Skeletal muscle cell (primary cell): ENCODE data around the gene ZBTB45.
"Not testable (repeated sequence)": the region's sequence is repeated elsewhere in the genome, so short reads cannot be mapped to it uniquely, and the experiment has no call there.

Experiments
- DNase-seq: peaks from one replicate; pipeline ENCODE4 v3.0.0-alpha.2; 2010; ENCODE audit warnings: low read depth
- H3K4me3 ChIP-seq: 2 replicates; pipeline ENCODE4 v1.5.1; 2011; ENCODE audit warnings: low read depth, mild to moderate bottlenecking, control low read depth, low read length, moderate library complexity

The ZBTB45 gene

DNA sequence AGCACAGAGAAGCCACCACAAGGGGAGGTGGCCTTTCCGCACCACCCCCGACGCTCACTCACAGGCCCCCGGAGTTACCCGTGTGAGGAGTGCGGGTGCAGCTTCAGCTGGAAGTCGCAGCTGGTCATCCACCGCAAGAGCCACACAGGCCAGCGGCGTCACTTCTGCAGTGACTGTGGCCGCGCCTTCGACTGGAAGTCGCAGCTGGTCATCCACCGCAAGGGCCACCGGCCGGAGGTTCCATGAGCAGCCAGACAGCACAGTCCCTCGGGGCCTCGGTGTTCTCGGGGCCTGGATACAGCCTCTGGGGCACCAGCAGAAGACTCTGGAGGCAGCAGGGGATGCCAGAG lies 39.2 kb downstream of the ZBTB45 start:
- no peak for DNase-seq
- H3K4me3 ChIP-seq: no peak overlapping the region

DNA sequence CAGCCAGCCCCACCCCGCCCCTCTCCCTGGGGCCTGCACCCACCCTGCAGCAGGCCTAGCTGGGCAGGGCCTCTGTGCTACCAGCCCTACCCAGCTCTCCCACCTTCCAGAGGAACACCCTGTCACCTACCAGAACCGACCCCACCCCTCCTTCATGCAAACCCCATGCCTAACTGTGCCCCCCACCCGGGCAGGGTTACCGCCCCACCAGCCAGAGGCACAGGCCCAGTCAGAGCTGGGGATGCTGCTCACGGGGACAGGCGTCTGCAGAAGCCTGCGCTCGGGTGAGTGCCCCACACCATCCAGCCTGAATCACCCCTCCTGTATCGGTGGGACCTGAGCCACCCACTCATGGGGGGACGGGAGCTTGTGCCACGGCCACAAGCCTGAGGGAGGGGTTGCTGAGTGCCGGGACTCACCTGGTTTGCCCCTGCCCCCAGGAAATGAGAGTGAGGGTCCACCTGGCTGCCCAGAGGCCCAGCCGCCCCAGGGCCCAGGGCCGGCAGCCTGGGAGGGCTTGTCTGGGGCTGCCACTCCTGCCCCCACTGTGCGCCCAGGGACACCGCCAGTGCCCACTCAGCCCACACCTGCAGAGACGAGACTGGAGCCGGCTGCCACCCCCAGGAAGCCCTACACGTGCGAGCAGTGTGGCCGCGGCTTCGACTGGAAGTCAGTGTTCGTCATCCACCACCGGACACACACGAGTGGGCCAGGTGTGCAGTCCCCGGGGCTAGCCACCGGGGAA lies 39.7 kb downstream of the ZBTB45 start:
- no peak overlapping the region for H3K4me3 ChIP-seq
- no peak for DNase-seq

DNA sequence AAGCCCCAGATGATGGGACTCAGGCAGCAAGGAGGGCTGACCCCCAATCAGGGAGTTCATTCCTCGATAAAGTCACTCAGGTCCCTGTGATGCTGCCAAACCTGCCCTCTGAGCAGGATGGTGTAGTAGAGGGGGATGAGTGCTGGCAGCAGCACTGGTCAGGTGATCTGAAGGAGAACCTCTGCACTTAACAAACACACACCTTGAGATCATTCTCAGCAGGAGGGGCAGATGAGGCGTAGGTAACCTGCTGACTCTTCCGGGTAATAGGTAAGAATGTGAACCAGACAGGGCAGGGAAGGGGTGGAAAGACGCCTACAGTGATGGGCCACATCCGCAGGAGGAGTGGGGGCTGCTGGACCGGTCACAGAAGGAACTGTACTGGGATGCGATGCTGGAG lies 40.3 kb downstream of the ZBTB45 start:
- H3K4me3 ChIP-seq: no peak overlapping the region
- DNase-seq: no peak

DNA sequence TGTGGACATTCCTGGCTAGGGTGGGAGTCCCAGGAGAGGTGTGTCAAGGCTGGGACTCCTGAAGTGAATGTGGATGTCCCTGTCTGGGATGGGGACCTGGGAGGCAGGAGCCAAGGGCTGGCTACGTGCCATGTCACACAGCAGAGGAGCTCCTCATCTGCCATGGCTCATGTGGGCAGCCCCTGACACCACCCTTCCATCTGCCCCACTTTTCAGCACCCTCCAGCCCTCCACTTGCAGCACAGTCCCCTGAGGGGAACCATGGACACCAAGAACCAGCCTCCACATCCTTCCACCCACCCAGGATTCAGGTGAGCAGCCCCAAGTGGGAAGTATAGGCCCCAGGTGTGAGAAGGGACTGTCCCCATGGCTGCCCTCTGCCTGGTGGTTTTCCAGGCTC lies 41.7 kb downstream of the ZBTB45 start:
- no peak overlapping the region for H3K4me3 ChIP-seq
- no peak for DNase-seq

DNA sequence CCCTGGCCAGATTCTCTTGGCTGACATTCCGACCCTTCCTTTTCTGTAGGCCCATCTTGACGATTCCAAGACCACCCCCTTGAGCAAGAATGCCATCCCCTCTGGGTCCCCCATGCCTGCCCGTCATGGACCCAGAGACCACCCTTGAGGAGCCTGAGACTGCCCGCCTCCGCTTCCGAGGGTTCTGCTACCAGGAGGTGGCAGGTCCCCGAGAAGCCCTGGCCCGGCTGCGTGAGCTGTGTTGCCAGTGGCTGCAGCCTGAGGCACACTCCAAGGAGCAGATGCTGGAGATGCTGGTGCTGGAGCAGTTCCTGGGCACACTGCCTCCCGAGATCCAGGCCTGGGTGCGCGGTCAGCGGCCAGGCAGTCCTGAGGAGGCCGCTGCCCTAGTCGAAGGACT lies 42.5 kb downstream of the ZBTB45 start:
- DNase-seq: no peak
- peak overlapping the region; percentile 67 for H3K4me3 ChIP-seq

DNA sequence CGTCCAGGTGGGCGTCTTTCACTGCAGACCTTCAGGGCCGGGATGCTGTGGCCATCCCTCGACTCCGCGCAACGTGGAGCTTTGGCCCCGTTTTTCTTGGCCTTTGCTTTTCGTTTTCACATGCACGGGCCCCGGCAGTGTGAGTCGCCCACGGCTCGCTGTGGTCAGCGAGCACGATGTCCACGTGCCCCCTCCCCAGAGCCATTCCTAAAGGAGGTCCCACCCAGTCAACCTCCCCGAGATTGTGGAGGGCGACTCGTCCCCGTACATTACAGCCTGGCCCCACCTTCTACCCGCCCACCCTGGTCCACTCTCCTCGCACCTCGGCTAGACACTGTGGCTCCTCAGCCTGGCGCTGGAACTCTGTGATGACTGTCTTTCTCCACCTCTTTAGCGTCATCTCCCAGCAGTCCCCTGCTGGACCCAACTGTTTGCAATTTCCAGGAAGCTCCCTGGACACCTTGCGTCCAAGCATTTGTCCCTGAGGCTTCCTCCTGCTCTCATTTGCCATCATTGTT lies 43.1 kb downstream of the ZBTB45 start:
- H3K4me3 ChIP-seq: peak overlapping the region; percentile 67
- DNase-seq: no peak

DNA sequence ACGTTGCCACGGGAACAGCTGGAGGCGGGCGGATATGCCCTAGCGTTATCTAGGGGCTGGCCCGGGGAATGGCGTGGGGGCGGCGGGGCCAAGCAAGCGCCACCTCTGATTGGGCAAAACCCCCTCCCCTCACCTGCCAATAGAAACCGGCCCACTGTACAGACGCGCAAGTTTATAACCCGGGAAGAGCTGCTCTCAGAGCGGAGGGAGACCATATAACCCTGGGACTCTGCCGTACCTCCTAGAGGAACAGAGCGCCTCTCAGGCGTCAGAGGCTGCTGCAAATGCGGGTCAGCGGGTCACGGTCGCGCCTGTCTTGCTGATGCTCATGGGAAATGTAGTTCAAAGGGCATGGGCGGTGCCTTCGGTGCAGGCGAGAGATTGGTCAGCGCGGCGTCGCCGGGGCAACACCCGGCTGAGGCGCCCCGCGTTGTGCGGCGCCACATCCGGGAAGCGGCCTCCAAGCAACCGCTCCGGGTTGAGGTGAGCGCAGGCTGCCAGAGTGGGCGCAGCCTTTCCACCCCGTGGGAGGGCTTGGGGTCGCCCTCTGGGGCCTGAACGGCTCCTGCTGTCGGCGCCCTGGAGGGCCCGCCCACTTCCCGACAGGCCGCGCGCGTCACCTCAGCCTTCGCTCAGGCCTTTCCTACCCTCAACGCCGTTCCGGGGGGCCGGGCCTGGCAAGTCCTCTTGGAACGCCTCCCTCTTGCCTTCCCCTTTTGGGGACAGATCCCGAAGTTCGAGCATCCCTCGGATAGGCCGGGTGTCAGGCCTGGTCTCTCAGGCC lies 43.7 kb downstream of the ZBTB45 start, which contains the start of gene ZNF446:
ZNF446 (plus strand) TSS at position 639 of the 784 bp plus-strand sequence. CDS start 867 bp downstream, outside the sequence.
- peak within 1 kb of the TSS; percentile 67 for H3K4me3 ChIP-seq
- DNase-seq: peak; percentile 92

DNA sequence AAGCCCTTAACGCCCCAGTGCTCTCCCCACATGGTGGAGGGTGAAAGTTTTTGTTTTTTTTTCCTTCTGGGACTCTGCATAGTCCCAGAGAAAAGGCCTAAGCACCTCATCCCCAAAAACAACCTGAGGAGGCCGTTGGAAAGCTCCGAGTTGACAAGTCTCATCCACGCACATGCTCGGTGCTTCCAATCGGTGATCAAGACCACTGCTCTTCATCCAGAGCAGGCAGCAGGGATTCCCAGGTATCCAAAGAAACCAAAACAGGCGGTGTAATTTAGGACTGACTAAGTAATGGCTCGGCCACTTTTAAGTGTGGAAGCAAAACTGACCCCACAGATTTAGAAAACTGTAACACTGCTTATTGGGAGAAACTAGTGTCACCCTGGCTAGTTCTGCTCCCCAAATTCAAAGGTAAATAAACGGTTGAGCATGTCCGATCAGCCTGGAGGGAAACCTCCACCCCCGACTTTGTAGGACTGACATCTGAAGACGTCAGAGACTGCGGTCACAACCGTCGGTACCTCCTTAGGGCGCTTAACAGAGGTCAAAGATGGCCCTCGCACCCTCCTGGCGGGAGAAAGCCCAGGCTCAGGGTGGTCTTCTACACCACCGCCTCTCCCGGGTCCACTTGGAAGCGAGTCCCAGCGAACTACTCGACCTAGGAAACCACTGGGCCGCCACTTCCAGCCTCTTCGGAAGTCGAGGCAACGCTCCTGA lies 44.5 kb downstream of the ZBTB45 start:
- no peak for DNase-seq
- H3K4me3 ChIP-seq: peak overlapping the region; percentile 67

DNA sequence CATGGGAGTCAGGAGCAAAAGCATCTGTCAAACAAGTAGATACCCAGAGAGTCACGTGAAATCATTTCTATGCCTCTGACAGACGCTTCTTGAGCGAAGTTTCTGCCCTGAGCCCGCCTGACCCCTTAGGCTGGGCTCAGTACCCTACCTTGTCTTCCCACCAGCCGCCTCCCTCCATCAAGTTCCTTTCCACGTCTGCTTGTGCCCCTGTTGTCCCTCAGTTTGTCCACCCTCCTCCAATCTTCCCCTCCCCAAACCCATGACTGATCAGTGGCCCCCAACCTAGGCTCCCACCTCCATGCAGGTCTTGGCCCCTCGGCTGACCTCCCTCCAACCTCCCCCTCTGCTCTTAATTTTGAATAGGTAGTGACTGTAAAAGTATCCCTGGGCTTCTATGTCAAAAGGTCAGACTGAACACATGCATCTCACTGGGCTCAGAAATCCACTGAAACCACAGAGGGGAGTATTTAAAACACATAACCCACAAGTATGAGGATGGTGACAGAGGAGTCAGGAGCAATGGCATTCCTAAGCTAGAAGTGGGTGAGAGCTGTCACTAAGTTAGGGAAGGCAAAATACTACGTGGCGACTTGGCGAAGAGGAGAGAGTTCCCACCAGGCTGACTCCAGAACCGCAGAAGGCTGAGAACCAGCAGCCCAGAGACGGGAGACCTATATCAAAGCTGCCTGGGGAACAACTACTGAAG lies 45.2 kb downstream of the ZBTB45 start:
- DNase-seq: peak; percentile 31
- H3K4me3 ChIP-seq: no peak overlapping the region

DNA sequence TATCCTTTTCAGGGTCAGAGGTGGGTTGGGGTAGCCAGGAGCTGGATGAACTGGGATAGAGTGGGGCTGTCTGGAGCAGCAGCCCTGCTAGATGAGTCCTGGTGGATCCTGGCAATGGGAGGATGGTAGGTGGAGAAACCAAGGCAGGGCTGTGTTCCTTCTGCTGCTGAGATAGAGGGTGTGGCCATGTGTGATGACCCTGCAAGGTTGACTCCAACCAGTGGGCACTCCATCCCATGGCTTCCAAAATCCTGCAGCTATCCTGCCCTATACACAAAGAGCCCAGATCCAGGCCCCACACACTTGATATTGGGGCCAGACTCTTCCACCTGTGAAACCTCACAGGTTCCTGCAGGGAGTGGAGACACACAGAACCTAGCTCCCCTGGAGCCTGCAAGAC lies 45.8 kb downstream of the ZBTB45 start:
- no peak for DNase-seq
- H3K4me3 ChIP-seq: no peak overlapping the region

DNA sequence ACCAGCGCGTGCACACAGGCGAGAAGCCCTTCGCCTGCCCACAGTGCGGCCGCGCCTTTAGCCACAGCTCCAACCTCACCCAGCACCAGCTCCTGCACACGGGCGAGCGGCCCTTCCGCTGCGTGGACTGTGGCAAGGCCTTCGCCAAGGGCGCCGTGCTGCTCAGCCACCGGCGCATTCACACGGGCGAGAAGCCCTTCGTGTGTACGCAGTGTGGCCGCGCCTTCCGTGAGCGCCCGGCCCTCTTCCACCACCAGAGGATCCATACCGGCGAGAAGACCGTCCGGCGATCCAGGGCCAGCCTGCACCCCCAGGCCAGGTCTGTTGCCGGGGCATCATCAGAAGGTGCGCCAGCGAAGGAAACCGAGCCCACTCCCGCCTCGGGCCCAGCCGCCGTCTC lies 47.9 kb downstream of the ZBTB45 start:
- DNase-seq: no peak
- H3K4me3 ChIP-seq: no peak overlapping the region

DNA sequence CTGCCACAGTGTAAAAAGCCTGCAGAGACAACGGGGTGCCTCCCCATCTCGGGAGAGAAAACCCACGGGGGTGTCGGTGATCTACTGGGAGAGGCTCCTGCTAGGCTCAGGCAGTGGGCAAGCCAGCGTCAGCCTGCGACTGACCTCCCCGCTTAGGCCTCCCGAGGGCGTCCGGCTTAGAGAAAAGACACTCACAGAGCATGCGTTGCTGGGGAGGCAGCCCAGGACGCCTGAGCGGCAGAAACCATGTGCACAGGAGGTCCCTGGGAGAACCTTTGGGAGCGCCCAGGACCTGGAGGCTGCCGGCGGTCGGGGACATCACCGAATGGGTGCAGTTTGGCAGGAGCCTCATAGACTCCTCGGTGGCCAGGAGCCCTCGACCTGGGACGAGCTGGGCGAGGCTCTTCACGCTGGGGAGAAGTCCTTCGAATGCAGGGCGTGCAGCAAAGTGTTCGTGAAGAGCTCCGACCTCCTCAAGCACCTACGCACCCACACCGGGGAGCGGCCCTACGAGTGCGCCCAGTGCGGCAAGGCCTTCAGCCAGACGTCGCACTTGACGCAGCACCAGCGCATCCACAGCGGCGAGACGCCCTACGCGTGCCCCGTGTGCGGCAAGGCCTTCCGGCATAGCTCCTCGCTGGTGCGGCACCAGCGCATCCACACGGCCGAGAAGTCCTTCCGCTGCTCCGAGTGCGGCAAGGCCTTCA lies 48.6 kb downstream of the ZBTB45 start:
- DNase-seq, H3K4me3 ChIP-seq: not testable (repeated sequence)

DNA sequence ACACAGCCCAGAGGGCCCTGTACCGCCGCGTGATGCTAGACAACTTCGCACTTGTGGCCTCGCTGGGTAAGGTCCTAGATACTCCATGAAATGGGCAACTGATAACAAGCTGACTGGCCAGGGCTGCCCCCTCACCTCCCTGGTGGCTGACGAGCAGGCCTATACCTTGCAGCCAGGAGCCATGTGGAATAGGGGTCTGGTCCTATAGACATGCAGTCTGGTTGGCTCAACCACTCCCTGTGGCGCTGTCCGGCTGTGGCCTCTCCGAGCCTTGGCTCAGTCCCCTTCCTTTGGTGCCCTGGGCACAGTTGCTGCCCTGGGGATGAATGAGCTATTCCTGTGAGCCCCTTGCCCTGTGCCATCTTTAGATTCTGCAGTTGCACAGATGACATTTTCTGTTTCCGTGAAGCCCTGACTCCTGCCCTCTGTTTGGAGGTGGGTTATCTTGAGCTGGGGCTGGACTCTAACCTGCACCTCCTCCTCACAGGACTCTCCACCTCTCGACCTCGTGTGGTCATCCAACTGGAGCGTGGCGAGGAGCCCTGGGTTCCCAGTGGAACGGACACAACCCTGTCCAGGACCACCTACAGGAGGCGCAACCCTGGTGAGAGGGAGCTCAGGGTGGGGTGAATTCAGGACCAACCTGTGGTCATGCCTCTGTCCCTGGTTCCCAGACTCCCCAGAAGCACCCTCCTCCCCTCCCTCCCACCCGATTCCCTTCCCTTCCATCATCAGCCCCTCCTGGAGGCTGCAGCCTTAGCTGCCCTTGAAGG lies 50.2 kb downstream of the ZBTB45 start:
- H3K4me3 ChIP-seq: no peak overlapping the region
- no peak for DNase-seq

DNA sequence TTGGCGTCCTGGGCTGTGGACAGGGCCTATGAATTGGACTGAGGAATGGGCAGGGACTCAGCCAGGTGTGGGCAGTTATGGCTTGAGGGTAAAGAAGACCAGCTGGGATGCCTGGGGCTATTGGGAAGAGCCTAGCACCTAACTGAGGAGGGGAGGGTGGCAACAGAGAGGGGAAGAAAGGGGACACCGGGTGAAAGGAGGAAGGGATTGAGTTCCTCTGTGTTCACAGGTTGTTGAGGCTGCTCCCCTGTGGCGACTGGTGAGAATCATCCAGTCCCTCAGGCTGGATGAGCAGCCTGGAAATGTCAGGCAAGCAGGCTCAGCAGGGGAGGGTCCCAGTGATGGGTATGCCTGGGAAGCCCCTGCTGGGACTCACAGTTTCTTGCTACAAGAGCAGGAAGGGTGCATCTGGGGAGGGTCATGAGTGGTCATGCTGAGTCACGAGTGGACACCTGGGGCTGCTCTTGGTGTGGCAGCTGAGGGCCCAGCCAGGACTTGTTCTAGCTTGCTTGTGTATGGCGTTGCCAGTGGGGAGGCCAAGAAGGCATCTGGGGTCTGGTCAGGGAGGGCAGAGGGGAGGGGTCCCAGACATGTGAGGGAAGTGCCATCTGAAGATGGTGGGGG lies 51.3 kb downstream of the ZBTB45 start:
- H3K4me3 ChIP-seq: peak overlapping the region; percentile 11
- no peak for DNase-seq

DNA sequence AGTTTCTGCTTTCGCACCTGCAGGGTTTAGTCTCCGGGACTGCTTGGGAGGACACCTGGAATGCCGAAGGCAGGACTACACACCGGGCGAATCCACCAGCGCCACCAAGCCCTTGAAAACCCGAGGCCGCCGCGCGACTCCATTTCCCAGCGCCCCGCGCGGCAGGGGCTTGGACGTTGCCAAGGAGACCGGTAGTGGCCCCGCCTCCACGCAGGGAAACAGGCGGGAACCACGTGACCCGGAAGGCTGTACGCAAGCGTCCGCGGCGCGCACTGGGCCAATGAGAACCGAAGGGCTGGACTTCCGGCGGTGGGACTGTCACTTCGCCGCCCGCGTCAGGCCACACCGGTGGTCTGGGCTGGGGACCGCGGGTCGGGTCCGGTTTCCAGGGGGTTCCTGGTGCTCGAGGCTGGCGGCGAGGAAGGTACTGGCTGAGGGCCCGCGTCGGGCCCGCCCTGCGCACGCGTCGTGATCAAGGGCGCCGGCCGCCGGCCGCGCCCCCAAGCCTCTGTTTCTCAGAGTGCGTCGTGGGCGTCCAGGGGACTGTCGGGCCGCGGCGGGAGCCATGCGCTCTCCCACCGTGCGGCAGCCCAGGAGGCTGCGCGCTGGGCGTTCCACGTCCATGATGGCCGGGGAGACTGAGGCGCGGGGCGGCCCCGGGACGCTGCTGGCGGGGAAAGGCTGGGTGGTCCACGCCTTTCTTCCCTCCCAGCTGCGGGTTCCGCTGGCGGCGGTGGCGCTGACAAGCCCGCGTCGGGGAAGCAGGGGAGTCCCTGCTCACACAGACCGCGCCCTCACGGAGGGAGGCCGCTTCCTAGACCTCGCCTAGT lies 52.6 kb downstream of the ZBTB45 start, which contains the start of gene ZNF324:
ZNF324 (plus strand) TSS at position 321 of the 830 bp plus-strand sequence. CDS start 2,106 bp downstream, outside the sequence.
- DNase-seq: peak; percentile 76
- H3K4me3 ChIP-seq: peak within 1 kb of the TSS; percentile 92

DNA sequence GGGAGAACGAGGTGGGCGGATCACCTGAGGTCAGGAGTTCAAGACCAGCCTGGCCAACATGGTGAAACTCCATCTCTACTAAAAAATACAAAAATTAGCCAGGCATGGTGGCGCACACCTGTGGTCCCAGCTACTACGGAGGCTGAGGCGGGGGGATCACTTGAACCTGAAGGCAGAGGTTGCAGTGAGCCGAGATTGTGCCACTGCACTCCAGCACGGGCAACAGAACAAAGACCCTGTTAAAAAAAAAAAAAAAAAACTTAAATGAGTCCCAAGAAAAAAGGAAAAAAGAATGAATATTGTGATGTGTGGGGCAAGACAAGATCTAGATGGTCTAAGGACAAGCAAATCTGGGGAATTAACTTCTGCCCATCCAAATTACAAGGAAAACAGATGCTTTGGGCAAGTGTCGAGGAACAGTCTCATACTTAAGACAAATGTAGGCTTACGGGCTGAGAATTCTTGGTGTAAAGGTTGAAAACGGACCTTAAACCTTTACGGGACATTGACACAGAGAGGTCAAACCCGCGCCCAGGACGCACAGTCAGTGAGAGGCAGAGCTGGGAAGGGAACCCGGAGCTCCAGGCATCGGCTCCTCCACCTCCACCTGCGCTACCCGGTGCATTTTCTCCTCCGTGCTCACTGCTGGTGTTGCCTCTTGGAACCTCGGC lies 53.4 kb downstream of the ZBTB45 start:
- peak overlapping the region; percentile 92 for H3K4me3 ChIP-seq
- no peak for DNase-seq
